Keratinocyte (primary cell): ENCODE measurements around the gene CCDC149.

Experiments used
- EZH2 ChIP-seq: IDR thresholded peaks from one replicate; pipeline ENCODE4 v1.6.1; 2012; ENCODE audit warnings: inconsistent platforms, mild to moderate bottlenecking, low read length, moderate library complexity
- TF ChIP-seq, protein P1 (sequence below), 3 experiments: IDR thresholded peaks in 1 of 3; conservative IDR thresholded peaks in 1 of 3; optimal IDR thresholded peaks in 1 of 3; 2 replicates in 2 of 3; 3 replicates in 1 of 3; pipeline versions ENCODE3 to v1.5.1; 2011; ENCODE audit warnings: low read length in 3 of 3, mild to moderate bottlenecking in 3 of 3, moderate library complexity in 2 of 3, control low read depth in 1 of 3, inconsistent platforms in 1 of 3; ENCODE audit not compliant: insufficient read depth in 2 of 3; ENCODE audit errors: extremely low read depth in 1 of 3

GRCh38 chr4:24928708-24929107 is 15.9 kb upstream of the CCDC149 start:
- TF ChIP-seq, protein P1, sequence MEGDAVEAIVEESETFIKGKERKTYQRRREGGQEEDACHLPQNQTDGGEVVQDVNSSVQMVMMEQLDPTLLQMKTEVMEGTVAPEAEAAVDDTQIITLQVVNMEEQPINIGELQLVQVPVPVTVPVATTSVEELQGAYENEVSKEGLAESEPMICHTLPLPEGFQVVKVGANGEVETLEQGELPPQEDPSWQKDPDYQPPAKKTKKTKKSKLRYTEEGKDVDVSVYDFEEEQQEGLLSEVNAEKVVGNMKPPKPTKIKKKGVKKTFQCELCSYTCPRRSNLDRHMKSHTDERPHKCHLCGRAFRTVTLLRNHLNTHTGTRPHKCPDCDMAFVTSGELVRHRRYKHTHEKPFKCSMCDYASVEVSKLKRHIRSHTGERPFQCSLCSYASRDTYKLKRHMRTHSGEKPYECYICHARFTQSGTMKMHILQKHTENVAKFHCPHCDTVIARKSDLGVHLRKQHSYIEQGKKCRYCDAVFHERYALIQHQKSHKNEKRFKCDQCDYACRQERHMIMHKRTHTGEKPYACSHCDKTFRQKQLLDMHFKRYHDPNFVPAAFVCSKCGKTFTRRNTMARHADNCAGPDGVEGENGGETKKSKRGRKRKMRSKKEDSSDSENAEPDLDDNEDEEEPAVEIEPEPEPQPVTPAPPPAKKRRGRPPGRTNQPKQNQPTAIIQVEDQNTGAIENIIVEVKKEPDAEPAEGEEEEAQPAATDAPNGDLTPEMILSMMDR (optimal IDR thresholded peaks at IDR 0.05 in 1 of 3, IDR thresholded peaks at IDR 0.05 in 1 of 3, conservative IDR thresholded peaks at IDR 0.05 in 1 of 3; ENCODE audit: extremely low read depth in 1 of 3, insufficient read depth in 2 of 3, low read length in 3 of 3) = no peak
- no peak for TF ChIP-seq EZH2
